Stimulated activated CD8-positive, alpha-beta memory T cell treated with anti-CD3 and anti-CD28 coated beads, Interleukin-15, amount 100 ng/mL, for 48 hours (primary cell): Measurements from ENCODE around the gene RARA.

ENCODE experiments used
- DNase-seq, 2 donors: peaks; one replicate each; pipeline ENCODE4 v3.0.0-alpha.2; 2020; ENCODE audit warnings: low read depth in 2 of 2

The RARA gene

GRCh38 chr17:40309031-40309948 lies at the start of gene RARA:
TSS of gene RARA (plus strand) at chr17:40309180. CDS start at chr17:40331219, 22,039 bp downstream.
- DNase-seq = no peak

DNA sequence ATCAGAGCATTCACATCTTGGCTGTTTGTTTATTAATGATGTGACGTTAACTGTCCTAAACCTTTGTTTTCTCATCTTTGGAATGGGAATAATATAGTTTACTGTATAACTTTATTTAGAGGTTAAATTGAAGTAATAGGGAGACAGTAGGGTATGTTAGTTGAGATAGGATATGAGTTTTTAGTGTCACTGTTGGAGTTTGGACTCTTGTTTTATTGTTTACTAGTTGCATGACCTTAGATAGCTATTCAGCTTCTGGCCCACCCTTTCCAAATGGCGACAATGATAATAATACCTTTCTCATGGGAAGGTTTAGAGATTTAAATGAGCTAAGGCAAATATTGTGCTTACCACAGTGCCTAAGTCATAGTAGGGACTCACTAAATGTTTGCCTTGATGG lies 49.5 kb upstream of the RARA start:
- no peak for DNase-seq

DNA sequence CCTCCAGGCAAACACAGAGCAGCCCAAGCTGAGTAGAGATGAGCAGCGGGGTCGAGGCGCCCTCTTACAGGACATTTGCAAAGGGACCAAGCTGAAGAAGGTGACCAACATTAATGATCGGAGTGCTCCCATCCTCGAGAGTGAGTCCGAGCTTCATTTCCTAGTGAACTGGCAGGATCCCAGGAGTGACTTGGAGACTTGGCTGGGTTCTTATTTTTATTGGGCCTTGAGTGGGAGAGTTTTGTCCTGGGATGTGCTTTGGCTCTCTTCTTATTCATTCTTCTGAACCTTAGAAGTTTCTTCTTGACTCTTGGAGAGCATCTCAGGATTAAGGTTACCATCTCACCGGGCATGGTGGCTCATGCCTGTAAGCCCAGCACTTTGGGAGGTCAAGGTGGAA lies 48.5 kb upstream of the RARA start:
- DNase-seq = no peak

GRCh38 chr17:40264458-40265185 lies 44.4 kb upstream of the RARA start:
- no peak for DNase-seq

- no peak for DNase-seq
These were observed 43.6 kb upstream of the RARA start for GRCh38 chr17:40265337-40265736.

DNA sequence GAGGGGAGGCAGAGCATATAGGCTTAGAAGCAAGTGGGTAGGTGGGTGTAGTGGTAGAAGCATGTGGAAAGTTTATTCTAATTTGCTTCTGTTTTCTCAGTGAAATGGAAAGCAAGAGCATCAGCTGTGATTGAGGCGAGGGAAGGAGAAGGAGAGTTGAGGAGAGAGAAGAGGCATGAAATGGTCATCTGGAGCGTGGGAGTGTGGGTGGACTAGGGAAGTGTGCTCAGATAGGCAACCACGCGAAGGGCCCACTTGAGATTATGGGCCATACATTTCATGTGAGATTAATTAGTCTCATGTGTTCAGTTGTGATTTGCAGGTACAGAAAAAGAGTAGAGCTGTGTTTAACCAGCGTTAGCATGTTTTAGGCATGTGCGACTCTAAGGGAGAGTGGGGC lies 42.1 kb upstream of the RARA start:
- no peak for DNase-seq

- no peak for DNase-seq
These were observed 40.8 kb upstream of the RARA start for GRCh38 chr17:40268141-40268712.

DNA sequence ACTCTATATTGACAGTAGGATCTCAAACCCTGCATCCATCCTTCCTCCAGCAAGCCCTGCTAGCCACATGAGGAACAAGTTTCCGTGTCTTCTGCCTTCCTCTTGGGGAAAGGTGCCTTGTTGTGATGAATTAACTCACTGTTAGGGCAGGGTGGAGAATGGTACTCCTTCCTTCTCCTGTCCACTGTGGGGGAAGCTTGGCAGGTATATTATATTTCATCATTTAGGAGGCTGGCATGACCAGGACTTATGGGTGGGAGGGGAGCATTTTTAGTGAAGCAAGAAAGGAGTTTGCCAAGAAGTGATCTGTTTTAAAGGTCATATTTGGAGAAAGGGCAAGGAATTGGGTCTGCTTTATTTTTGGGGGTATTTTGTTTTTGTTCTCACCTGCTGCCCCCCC lies 30.6 kb upstream of the RARA start:
- no peak for DNase-seq

DNA sequence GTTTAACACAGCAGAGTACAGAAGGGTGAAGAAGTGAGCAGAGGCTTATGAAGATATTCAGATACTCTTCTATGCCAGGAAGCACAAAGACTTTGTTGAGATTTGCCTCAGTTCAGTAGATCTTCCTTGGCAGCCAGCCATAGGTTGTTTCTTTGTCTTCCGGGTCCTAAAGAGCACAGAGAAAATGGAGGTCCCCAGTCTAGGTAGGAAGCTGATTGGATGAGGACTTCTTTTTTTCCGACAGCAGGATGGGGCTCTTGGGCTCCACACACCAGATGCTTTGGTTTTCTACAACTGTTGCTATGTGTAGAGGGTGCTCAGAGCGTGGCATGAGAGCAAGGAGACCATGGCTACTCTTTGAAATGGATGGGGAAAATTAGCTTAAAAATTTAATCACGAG lies 29.6 kb upstream of the RARA start:
- no peak for DNase-seq

- no peak for DNase-seq
These were observed 27.3 kb upstream of the RARA start for GRCh38 chr17:40281663-40282062.

GRCh38 chr17:40283662-40284061 lies 25.3 kb upstream of the RARA start:
- no peak for DNase-seq

- no peak for DNase-seq
These were observed 24.8 kb upstream of the RARA start for GRCh38 chr17:40284085-40284713.

DNA sequence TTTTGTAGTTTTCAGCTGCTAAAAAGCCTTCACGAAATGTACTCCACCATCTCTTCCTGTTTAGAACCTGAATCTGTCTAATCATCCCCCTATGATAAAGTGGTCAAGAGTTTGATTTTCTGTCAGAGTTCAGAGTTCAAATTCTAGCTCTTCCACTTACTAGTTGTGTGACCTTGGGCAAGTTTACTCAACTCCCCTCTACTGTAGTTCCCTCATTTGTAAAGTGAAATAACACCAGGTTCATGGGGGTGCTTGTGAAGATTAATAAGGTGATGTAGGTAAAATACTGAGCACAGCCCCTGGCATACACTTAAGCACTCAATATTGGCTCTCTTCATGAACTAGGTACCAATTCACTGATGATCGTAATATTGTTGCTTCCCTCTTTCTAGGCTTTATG lies 22.5 kb upstream of the RARA start:
- DNase-seq = no peak

DNA sequence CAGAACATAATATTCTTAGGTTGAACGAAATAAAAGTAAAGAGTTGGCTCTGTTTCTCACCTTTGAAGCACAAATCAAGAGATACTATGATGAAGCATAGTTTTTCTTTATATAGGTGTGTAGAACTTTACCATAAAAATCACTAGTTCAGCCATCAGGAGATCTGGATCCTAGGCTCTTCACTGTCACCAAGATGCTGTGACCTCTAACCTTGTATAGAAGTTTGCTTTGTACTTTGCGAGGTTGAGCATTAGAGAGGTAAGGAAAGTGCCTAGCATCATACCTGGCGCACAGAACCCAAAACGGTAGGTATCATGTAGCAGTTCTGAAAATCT lies 21.9 kb upstream of the RARA start:
- no peak for DNase-seq

- DNase-seq = peak; percentile 97 to 99
These were observed 21.2 kb upstream of the RARA start, which contains the start of gene CDC6 for GRCh38 chr17:40287494-40288369. TSS of gene CDC6 (plus strand) at chr17:40287879. CDS start at chr17:40289421, 1,542 bp downstream.

DNA sequence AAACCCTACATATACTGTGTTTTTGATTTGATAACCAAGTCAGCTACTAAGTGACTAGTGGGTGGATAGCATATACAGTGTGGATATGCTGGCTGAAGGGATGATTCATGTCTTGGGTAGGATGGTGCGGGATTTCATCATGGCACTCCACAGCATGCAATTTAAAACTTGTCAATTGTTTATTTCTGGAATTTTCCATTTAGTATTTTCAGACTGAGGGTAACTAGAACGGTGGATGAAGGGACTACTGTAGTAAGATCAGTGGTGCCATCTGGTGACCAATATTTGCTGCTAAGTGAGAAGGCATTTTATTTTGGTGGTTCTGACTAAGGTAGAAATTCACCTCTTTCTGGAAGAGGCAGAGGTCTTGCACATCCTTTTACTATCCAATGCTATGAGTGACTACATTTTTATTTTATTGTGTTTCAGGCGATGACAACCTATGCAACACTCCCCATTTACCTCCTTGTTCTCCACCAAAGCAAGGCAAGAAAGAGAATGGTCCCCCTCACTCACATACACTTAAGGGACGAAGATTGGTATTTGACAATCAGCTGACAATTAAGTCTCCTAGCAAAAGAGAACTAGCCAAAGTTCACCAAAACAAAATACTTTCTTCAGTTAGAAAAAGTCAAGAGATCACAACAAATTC lies 18.2 kb upstream of the RARA start:
- no peak for DNase-seq

DNA sequence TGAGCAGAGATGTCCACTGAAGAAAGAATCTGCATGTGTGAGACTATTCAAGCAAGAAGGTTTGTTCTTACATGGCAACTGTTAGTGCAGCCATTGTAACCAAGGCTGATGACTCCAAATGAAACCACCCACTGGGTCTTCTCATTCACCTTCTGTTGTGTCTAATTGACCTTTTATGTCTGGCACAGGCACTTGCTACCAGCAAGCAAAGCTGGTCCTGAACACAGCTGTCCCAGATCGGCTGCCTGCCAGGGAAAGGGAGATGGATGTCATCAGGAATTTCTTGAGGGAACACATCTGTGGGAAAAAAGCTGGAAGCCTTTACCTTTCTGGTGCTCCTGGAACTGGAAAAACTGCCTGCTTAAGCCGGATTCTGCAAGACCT lies 17.7 kb upstream of the RARA start:
- DNase-seq = no peak

- DNase-seq = no peak
These were observed 15.6 kb upstream of the RARA start for GRCh38 chr17:40293363-40293762.

DNA sequence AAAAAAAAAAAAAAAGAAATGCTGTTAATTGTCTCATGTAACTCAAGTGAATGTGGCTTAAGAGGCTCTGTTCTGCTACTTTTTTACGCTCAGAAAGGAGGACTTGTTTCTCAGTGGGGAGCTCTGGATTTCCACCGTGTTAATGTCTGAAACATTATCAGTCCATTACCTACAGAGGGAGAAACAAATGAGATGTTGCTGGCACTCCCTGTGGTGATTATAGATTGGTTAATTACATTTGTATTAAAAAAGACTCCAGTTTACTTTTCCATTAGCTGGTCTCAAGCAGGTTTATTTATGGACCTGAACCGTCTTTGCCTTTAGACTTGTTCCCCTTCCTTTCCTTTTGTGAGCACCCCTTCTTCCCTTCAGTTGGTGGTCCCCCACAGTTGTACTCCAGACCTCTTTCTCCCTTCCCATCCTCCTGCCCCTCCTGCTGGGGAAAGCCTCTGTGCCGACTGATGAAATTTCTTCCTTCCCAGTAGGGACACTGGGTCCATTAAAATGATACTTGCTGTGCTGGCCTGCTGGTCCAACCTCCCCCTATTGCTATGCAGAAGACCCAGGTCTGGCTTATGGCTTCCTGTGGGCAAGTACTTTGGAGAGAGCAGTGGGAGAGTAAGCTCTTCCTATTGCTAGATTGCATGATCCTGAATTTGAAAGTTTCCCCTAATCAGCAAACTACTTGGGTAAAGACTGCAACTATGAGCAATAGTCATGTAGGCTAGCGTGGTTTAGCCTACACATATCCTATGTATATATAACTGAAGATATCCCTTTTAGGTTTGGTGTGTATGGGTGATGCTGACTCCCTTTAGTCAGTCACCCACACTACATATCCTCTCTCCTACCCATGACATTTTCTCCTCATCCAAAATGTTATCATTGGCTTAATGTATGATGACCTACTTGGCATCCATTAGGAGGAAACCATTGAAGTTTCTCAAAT lies 13.2 kb upstream of the RARA start:
- no peak for DNase-seq

GRCh38 chr17:40297511-40297910 lies 11.5 kb upstream of the RARA start:
- DNase-seq = no peak
